DOHH2 (cell line): Measurements from ENCODE around the gene NPAS3.

Experiments used
- H3F3A ChIP-seq: fragments of 200-600 bp; sonication (generic), shearing (Covaris generic); 2 replicates; pipeline ENCODE4 v1.6.0; 2016; ENCODE audit warnings: antibody characterized with exemption, mild to moderate bottlenecking; ENCODE audit not compliant: control insufficient read depth, insufficient read depth
- H3K27ac ChIP-seq: fragments of 200-600 bp; sonication (generic); 2 replicates; pipeline ENCODE4 v1.5.1; 2014; ENCODE audit warnings: low read depth, mild to moderate bottlenecking, low read length, moderate library complexity
- H3K27me3 ChIP-seq: fragments of 200-600 bp; sonication (generic); 2 replicates; pipeline ENCODE4 v1.6.1; 2014; ENCODE audit warnings: mild to moderate bottlenecking, low read length, mixed read lengths; ENCODE audit not compliant: control insufficient read depth
- H3K36me3 ChIP-seq: fragments of 200-600 bp; sonication (generic); 2 replicates; pipeline ENCODE4 v1.6.1; 2014; ENCODE audit warnings: mild to moderate bottlenecking, low read length, moderate library complexity, mixed read lengths; ENCODE audit not compliant: control insufficient read depth
- H3K4me1 ChIP-seq: fragments of 200-600 bp; sonication (generic); 2 replicates; pipeline ENCODE4 v1.6.1; 2014; ENCODE audit warnings: mild to moderate bottlenecking, low read length, mixed read lengths; ENCODE audit not compliant: control insufficient read depth
- H3K4me2 ChIP-seq: fragments of 200-600 bp; sonication (generic); 2 replicates; pipeline ENCODE4 v1.6.0; 2014; ENCODE audit warnings: mild to moderate bottlenecking, low read length, moderate library complexity
- H3K4me3 ChIP-seq: fragments of 200-600 bp; sonication (generic); 2 replicates; pipeline ENCODE4 v1.5.1; 2014; ENCODE audit warnings: mild to moderate bottlenecking, low read length, mixed read lengths
- H3K79me2 ChIP-seq: fragments of 200-600 bp; sonication (generic); 2 replicates; pipeline ENCODE4 v1.6.1; 2014; ENCODE audit warnings: mild to moderate bottlenecking, low read length, mixed read lengths; ENCODE audit not compliant: control insufficient read depth
- H3K9me2 ChIP-seq: fragments of 200-600 bp; sonication (generic); replicated peaks from 2 replicates; pipeline ENCODE4 v1.6.1; 2014; ENCODE audit warnings: mild to moderate bottlenecking, low read length, mixed read lengths; ENCODE audit not compliant: control insufficient read depth
- H3K9me3 ChIP-seq: fragments of 200-600 bp; sonication (generic); 2 replicates; pipeline ENCODE4 v1.6.1; 2014; ENCODE audit warnings: antibody characterized with exemption, low read length, mixed read lengths; ENCODE audit not compliant: control insufficient read depth, insufficient read depth
- H4K20me1 ChIP-seq: fragments of 200-600 bp; sonication (generic); 2 replicates; pipeline ENCODE4 v1.6.0; 2014; ENCODE audit warnings: low read depth, mild to moderate bottlenecking, antibody characterized with exemption, low read length, moderate library complexity; ENCODE audit not compliant: control insufficient read depth, insufficient read depth
- EZH2phosphoT487 ChIP-seq: fragments of 200-600 bp; sonication (generic); IDR thresholded peaks from 2 replicates; pipeline ENCODE4 v1.6.1; 2017; ENCODE audit warnings: borderline replicate concordance, mild to moderate bottlenecking, antibody characterized with exemption, low read length, moderate library complexity, mixed read lengths
- TF ChIP-seq, protein P1 (sequence below): fragments of 200-600 bp; sonication (generic); IDR thresholded peaks from one replicate; pipeline ENCODE4 v1.5.1; 2014; ENCODE audit warnings: antibody characterized with exemption, mild to moderate bottlenecking, low read depth, low read length; ENCODE audit not compliant: poor library complexity, severe bottlenecking

Gene NPAS3

DNA sequence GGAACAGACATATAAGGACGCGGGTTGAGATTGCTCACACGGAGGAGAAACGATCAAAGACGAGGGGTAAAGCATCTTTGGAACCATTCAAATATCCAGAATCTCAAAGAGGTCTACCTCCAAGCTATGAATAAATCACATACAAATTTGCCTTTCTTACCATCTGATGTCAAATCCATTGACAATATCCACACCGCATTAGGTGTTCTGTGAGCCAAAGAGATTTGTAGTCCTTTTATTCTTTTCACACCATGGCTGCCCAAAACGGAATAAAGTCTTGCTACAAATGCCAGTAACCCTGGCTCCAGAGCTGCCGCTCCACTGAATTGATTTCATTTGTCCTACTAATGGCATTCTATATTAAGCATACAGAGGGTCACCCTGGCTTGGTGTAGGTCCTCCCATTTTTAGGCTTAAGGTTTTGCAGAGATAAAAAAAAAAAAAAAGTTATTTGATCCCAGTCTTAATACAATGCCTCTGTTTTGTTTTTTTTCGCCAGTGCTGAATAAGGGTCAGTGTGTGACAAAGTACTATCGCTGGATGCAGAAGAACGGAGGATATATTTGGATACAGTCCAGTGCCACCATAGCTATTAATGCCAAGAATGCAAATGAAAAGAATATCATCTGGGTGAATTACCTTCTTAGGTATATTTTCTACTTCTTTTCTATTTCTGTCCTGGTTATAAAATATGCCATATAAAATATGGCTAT lies 854.9 kb downstream of the NPAS3 start:
- Histone ChIP-seq H3K9me3 (no peaks in the 10 kb centered on the region), H3K27me3 (no peaks in the 10 kb centered on the region), H3K36me3 (no peaks in the 10 kb centered on the region), H3K27ac (no peak overlapping the region), H3K4me2 (no peak overlapping the region), H3F3A (no peaks in the 10 kb centered on the region), H3K4me3 (no peak overlapping the region), H4K20me1 (no peaks in the 10 kb centered on the region), H3K79me2 (no peaks in the 10 kb centered on the region), H3K9me2 (no peaks in the 10 kb centered on the region), H3K4me1 (no peaks in the 10 kb centered on the region)
- TF ChIP-seq, protein P1, sequence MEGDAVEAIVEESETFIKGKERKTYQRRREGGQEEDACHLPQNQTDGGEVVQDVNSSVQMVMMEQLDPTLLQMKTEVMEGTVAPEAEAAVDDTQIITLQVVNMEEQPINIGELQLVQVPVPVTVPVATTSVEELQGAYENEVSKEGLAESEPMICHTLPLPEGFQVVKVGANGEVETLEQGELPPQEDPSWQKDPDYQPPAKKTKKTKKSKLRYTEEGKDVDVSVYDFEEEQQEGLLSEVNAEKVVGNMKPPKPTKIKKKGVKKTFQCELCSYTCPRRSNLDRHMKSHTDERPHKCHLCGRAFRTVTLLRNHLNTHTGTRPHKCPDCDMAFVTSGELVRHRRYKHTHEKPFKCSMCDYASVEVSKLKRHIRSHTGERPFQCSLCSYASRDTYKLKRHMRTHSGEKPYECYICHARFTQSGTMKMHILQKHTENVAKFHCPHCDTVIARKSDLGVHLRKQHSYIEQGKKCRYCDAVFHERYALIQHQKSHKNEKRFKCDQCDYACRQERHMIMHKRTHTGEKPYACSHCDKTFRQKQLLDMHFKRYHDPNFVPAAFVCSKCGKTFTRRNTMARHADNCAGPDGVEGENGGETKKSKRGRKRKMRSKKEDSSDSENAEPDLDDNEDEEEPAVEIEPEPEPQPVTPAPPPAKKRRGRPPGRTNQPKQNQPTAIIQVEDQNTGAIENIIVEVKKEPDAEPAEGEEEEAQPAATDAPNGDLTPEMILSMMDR, result no peak
- no peak for TF ChIP-seq EZH2phosphoT487

DNA sequence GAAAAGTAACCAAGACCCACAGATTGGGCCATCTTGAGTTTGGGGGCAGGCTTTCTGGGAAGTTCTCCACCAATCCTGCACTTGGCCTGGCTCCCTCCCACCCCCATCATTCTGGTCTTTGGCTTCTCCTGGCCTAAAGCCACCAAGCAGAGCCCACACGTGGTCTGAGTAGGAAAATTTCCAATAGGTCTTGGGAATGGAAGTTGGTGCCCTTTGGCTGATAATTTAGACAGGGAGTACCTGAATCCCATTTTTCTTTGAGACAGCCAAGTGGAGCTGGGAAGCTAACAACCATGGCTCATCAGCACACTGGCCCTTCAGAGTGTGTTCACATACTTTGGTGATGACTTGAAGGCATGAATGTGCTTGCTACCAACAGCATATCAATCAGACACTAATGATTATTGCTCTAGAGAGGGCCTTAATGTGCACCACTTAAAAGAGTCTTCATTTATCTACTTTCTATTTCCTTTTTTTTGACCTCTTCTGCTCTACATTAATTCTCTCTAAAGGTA lies 856.2 kb downstream of the NPAS3 start:
- H3K4me2 ChIP-seq, result no peak overlapping the region
- no peak overlapping the region for H3K27ac ChIP-seq
- no peaks in the 10 kb centered on the region for H3F3A ChIP-seq
- TF ChIP-seq, protein P1, result no peak
- TF ChIP-seq EZH2phosphoT487, result no peak
- H3K9me3 ChIP-seq, result no peaks in the 10 kb centered on the region; the same call in 1 of the 2 replicates
- no peaks in the 10 kb centered on the region for H3K36me3 ChIP-seq
- H3K27me3 ChIP-seq, result no peaks in the 10 kb centered on the region
- H3K4me1 ChIP-seq, result no peaks in the 10 kb centered on the region
- no peak overlapping the region for H3K4me3 ChIP-seq
- H3K79me2 ChIP-seq, result no peaks in the 10 kb centered on the region
- no peaks in the 10 kb centered on the region for H4K20me1 ChIP-seq
- H3K9me2 ChIP-seq, result no peaks in the 10 kb centered on the region

DNA sequence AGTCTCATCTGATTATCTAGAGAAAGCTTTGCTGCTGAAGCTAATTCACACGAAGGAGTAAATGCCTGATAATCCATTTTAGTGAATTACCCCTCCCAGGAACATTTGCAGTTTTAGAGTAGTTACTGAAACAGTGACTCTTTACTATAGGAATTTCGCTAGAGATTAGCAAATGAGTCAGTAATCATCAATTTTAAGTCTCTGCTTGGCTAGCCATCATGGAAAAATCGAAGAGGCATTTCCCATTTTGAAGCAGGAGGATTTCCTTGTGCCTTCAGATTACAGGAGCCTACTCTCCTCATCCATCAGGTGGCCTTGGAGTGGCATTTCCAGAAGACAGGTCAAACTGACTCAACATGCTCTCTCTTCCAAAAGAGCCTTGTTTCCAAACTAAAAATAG lies 857.7 kb downstream of the NPAS3 start:
- H3K79me2 ChIP-seq, result no peaks in the 10 kb centered on the region
- no peaks in the 10 kb centered on the region for H3K27me3 ChIP-seq
- no peak overlapping the region for H3K27ac ChIP-seq
- H3K4me3 ChIP-seq, result no peak overlapping the region
- TF ChIP-seq, protein P1, result no peak
- TF ChIP-seq EZH2phosphoT487, result no peak
- H3K4me2 ChIP-seq, result no peak overlapping the region
- no peaks in the 10 kb centered on the region for H3F3A ChIP-seq
- no peaks in the 10 kb centered on the region for H3K36me3 ChIP-seq
- H4K20me1 ChIP-seq, result no peaks in the 10 kb centered on the region
- H3K4me1 ChIP-seq, result no peaks in the 10 kb centered on the region
- no peaks in the 10 kb centered on the region; the same call in 1 of the 2 replicates for H3K9me3 ChIP-seq
- H3K9me2 ChIP-seq, result no peaks in the 10 kb centered on the region
